ENCODE data around the gene CSRNP3.

The CSRNP3 gene

GRCh38 chr2:165627470-165627869, 158.0 kb downstream of the CSRNP3 start:
- intact Hi-C loops (cut with DNase I) = no loop called here
- no peak for DNase-seq

- no peak for DNase-seq
- intact Hi-C loops (cut with DNase I) = loop anchor here (10.0 kb wide), 1 partner anchor 55 kb away; no protein-coding TSS in a partner anchor
These were observed 160.3 kb downstream of the CSRNP3 start for GRCh38 chr2:165629776-165630175.

GRCh38 chr2:165630236-165630635, 160.7 kb downstream of the CSRNP3 start:
- intact Hi-C loops (cut with DNase I) = loop anchor here (10.0 kb wide), 1 partner anchor 55 kb away; no protein-coding TSS in a partner anchor
- DNase-seq = no peak

GRCh38 chr2:165631089-165631488, 161.6 kb downstream of the CSRNP3 start:
- no peak for DNase-seq
- intact Hi-C loops (cut with DNase I) = loop anchor here (10.0 kb wide), 1 partner anchor 54 kb away; no protein-coding TSS in a partner anchor

- DNase-seq = no peak
These were observed 163.1 kb downstream of the CSRNP3 start for GRCh38 chr2:165632594-165632993.

GRCh38 chr2:165633431-165633830, 163.9 kb downstream of the CSRNP3 start:
- intact Hi-C loops (cut with DNase I) = loop anchor here (10.0 kb wide), 1 partner anchor 51 kb away; no protein-coding TSS in a partner anchor
- no peak for DNase-seq

More at GRCh38 chr2:165632594-165632993, 163.1 kb downstream of the CSRNP3 start:
- intact Hi-C loops (cut with DNase I) = loop anchor here (10.0 kb wide), 1 partner anchor 52 kb away; no protein-coding TSS in a partner anchor

- no peak for DNase-seq
These were observed 164.8 kb downstream of the CSRNP3 start for GRCh38 chr2:165634282-165634681.

GRCh38 chr2:165634855-165635254, 165.4 kb downstream of the CSRNP3 start:
- intact Hi-C loops (cut with DNase I) = loop anchor here (10.0 kb wide), 1 partner anchor 50 kb away; no protein-coding TSS in a partner anchor
- DNase-seq = peak; percentile 57 to 97 (median 79)

More at GRCh38 chr2:165634282-165634681, 164.8 kb downstream of the CSRNP3 start:
- intact Hi-C loops (cut with DNase I) = loop anchor here (10.0 kb wide), 1 partner anchor 51 kb away; no protein-coding TSS in a partner anchor

GRCh38 chr2:165635532-165635931, 166.0 kb downstream of the CSRNP3 start:
- DNase-seq = no peak
- intact Hi-C loops (cut with DNase I) = loop anchor here (10.0 kb wide), 1 partner anchor 49 kb away; no protein-coding TSS in a partner anchor

GRCh38 chr2:165636959-165637358, 167.5 kb downstream of the CSRNP3 start:
- DNase-seq = no peak
- intact Hi-C loops (cut with DNase I) = loop anchor here (10.0 kb wide), 1 partner anchor 48 kb away; no protein-coding TSS in a partner anchor

- intact Hi-C loops (cut with DNase I) = loop anchor here (10.0 kb wide), 1 partner anchor 47 kb away; no protein-coding TSS in a partner anchor
- no peak for DNase-seq
These were observed 167.9 kb downstream of the CSRNP3 start for GRCh38 chr2:165637396-165637795.

GRCh38 chr2:165639504-165639903, 170.0 kb downstream of the CSRNP3 start:
- no peak for DNase-seq
- intact Hi-C loops (cut with DNase I) = loop anchor here (10.0 kb wide), 1 partner anchor 45 kb away; no protein-coding TSS in a partner anchor

- intact Hi-C loops (cut with DNase I) = no loop called here
- no peak for DNase-seq
These were observed 170.9 kb downstream of the CSRNP3 start for GRCh38 chr2:165640247-165640929.

- intact Hi-C loops (cut with DNase I) = loop anchor here (5.0 kb wide), 1 partner anchor 74 kb away; no protein-coding TSS in a partner anchor
- no peak for DNase-seq
These were observed 176.7 kb downstream of the CSRNP3 start for GRCh38 chr2:165645930-165646831.

- no peak for DNase-seq
- intact Hi-C loops (cut with DNase I) = loop anchor here (5.0 kb wide), 1 partner anchor 75 kb away; no protein-coding TSS in a partner anchor
These were observed 177.9 kb downstream of the CSRNP3 start for GRCh38 chr2:165647409-165647808.

GRCh38 chr2:165648801-165649200, 179.3 kb downstream of the CSRNP3 start:
- intact Hi-C loops (cut with DNase I) = loop anchor here (5.0 kb wide), 1 partner anchor 76 kb away; no protein-coding TSS in a partner anchor
- peak in 3 of 10 donors; percentile 23 to 68 (median 27) for DNase-seq

- intact Hi-C loops (cut with DNase I) = no loop called here
- DNase-seq = no peak
These were observed 181.7 kb downstream of the CSRNP3 start for GRCh38 chr2:165651233-165651632.

- intact Hi-C loops (cut with DNase I) = no loop called here
- DNase-seq = no peak
These were observed 186.2 kb downstream of the CSRNP3 start for GRCh38 chr2:165655661-165656060.

- intact Hi-C loops (cut with DNase I) = no loop called here
- no peak for DNase-seq
These were observed 190.9 kb downstream of the CSRNP3 start for GRCh38 chr2:165660361-165660760.

- DNase-seq = no peak
- intact Hi-C loops (cut with DNase I) = no loop called here
These were observed 193.2 kb downstream of the CSRNP3 start for GRCh38 chr2:165662720-165663119.

All from posterior cingulate gyrus (tissue), 11 donors.